Stimulated activated CD4-positive, alpha-beta T cell treated with anti-CD3 and anti-CD28 coated beads, Interleukin-12 subunit alpha, Interleukin-12 subunit beta, amount 100 ng/mL, for 24 hours (primary cell): ENCODE data around the gene ARPIN.
"Not testable (repeated sequence)": the region's sequence is repeated elsewhere in the genome, so short reads cannot be mapped to it uniquely, and the experiment has no call there.

Experiments
- DNase-seq, 2 experiments: peaks; one replicate each; pipeline ENCODE4 v3.0.0-alpha.2; 2020; ENCODE audit warnings: low read depth in 2 of 2

Gene ARPIN

DNA sequence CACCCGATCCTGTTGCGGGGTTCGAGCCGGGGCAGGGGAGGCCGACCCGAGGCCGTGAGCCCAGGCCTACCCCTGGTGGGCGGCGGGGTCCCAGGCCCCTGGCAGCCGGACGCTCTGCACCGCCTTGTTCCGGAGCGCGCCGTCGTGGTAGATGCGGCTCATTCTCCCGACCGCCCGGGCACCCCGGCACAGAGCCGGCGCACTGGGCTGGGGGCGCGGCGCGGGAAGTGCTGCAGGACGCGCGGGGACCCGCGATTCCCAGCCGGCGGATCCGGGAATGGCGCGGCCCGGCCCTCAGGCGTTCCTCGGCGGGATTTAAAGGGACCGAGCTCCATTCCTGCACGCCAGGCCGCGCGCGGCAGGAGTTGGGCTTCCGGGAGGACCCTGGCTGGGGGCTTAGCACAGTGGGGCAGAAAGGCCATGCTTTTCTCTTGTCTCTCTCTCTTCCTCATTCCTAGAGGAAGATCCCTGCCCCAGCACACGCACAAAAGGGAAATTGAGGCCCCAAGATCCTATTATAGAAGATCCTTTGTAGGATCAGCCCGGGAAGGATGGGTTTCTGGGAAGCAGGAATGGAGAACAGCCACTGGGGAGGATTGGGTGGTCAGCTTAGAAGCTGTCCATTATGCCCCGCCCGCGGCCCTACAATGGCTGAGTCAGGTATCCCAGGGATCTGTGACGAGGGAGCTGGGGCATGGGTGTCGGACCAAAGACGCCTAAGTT, at the start of gene ARPIN:
ARPIN (minus strand) TSS at position 279 of the 723 bp plus-strand sequence; CDS start at position 162, 117 bp downstream.
- DNase-seq: no peak

DNA sequence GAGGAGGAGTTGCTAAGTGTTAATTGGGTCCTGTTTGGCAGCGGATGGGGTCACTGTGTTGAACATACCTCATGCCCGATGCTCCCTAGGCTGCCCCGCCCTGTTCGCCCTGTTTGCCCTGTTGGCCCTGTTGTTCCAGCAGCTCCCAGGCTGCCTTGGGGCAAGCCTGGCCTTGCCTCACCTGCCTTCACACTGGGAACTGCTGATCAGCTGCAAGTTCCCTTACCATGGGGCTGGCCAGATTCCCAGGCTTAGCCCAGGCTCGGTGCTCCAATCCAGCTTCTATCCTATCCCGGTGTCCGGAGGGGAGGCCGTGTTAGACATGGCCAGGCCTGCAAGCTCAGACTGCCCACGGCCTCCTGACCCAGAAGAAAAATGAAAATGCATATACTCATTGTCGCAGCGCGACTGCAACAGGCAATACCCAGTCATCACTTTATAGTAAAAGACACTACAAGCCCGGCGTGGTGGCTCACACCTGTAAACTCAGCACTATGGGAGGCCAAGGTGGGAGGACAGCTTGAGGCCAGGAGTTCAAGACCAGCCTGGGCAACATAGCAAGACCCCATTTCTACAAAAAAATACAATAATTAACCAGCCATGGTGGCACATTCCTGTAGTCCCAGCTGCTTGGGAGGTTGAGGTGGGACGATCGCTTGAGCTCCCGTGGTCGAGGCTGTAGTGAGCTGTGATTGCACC, 45.5 kb upstream of the ARPIN start:
- DNase-seq: no peak

DNA sequence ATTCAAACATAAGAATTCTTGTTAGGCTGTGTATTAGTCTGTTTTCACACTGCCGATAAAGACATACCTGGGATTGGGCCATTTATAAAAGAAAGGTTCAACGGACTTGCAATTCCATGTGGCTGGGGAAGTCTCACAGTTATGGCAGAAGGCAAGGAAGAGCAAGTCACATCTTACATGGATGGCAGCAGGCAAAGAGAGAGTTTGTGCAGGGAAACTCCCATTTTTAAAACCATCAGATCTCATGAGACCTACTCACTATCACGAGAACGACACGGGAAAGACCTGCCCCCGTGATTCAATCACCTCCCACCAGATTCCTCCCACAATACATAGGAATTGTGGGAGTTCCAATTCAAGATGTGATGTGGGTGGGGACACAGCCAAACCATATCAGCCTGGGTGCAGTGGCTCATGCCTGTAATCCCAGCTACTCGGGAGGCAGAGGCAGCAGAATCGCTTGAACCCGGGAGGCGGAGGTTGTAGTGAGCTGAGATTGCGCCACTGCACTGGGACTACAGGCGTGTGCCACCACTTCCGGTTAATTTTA, 42.8 kb upstream of the ARPIN start:
- not testable (repeated sequence) for DNase-seq

DNA sequence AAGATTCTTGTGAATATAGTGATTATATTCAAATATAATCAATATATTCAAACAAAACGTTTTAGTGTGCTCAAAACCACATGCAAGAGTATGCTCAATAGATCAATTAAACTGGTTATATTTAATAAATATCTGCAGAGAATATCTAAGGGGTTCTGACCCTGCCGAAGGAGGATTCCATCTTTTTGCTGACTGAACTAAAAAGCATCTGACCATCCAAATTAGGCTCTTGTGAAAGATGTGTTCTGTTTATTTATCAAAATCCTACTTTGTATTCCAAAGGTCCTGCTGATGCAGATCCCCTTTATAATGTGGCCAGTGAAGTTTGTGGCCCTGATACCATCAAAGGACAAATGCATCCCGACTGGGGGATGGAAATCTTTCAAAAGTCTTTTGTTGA, 41.8 kb upstream of the ARPIN start:
- no peak for DNase-seq

DNA sequence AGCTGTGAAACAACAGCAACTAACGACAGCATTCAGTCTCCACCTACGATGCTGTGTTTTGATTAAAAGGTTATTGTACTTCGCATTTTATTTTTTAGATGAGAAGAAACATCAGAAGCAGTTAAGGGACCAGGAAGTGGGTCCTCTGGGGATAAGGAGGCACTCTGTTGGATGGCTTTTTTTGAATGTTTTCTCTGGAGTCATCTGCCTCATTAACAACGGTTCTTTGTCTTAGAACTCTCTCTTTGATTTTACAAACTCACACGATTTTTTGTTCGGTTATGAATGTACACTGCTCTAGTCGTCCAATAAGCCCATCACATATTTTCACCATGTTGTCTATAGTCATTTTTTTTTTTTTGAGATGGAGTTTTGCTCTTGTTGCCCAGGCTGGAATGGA, 36.0 kb upstream of the ARPIN start:
- DNase-seq: no peak

DNA sequence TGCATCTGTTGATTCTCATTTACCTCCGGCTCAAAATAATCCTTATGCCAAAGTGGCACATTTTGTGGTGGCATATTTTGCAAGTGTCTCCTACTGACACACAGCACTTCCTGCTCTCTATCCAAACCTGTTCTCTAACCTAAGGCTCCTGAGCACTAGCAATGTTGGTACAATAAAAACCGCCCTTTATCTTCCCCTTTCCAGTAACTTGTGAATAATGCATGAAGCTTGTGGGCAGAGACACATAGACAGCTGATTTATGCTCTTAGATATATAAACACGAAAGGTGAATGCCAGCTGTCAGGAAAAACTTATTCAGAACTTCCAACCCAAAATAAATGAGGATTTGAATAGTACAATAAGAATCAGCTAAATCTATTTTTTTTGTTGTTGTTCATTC, 34.6 kb upstream of the ARPIN start:
- no peak for DNase-seq

DNA sequence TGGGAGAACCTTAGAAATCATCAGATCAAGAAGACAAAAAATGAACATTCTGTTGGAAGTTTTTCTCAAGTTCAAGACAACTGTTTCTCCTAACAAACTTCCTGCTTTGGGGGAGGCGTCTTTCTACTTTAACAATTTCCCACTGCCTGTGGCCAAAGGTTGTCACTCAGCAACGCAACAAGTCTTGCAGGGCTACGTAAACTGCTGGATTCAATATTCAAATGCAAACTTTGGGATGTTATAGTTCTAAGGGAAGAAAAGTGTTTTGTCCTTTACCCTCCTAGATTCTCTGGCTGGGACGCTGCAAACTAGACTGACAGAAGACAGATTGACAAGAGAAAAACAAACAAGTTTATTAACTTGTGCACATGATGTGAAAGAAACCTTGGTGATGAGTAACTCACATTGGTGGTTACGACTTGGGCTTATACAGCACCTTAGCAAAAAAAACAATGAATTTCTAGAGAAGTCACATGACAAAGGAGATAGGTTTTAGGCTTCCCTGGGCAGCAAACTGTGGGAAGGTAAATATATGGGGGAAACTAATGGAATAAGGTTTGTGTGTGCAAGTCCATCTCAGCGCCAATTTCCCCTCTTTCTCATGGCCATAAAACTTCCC, 34.0 kb upstream of the ARPIN start:
- no peak for DNase-seq

DNA sequence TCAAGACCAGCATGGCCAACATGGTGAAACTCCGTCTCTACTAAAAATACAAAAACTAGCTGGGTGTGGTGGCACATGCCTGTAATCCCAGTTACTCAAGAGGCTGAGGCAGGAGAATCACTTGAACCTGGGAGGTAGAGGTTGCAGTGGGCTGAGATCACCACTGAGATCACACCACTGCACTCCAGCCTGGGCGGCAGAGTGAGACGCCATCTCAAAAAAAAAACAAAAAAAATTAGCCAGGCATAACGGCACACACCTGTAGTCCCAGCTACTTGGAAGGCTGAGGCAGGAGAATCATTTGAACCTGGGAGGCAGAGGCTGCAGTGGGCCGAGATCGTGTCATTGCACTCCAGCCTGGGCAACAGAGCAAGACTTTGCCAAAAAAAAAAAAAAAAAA, 31.0 kb upstream of the ARPIN start:
- DNase-seq: not testable (repeated sequence)

DNA sequence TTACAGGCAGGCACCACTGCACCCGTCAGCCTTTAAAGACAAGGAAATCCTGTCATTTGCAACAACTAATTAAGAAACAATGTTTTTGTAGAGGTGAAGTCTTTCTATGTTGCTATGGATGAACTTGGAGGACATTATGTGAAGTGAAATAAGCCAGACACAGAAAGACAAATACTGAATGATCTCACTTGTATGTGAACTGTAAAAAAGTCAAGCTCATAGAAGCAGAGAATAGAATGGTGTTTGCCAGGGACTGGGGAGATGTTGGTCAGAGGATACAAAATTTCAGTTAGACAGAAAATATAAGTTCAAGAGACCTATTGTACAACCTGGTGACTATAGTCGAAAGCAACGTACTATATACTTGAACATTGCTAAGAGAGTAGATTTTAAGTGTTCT, 27.2 kb upstream of the ARPIN start:
- no peak for DNase-seq

DNA sequence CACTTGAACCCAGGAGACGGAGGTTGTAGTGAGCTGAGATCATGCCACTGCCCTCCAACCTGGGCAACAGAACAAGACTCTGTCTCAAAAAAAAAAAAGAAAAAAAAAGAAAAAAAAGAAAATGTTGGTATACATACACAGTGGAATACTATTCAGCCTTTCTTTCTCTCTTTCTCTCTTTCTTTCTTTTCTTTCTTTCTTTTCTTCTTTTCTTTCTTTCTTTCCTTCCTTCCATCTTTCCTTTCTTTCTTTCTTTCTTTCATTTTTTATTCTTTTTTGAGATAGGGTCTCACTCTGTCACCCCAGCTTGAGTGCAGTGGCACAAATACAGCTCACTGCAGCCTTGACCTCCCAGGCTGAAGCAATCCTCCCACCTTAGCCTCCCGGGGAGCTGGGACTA, 26.6 kb upstream of the ARPIN start:
- DNase-seq: not testable (repeated sequence)

DNA sequence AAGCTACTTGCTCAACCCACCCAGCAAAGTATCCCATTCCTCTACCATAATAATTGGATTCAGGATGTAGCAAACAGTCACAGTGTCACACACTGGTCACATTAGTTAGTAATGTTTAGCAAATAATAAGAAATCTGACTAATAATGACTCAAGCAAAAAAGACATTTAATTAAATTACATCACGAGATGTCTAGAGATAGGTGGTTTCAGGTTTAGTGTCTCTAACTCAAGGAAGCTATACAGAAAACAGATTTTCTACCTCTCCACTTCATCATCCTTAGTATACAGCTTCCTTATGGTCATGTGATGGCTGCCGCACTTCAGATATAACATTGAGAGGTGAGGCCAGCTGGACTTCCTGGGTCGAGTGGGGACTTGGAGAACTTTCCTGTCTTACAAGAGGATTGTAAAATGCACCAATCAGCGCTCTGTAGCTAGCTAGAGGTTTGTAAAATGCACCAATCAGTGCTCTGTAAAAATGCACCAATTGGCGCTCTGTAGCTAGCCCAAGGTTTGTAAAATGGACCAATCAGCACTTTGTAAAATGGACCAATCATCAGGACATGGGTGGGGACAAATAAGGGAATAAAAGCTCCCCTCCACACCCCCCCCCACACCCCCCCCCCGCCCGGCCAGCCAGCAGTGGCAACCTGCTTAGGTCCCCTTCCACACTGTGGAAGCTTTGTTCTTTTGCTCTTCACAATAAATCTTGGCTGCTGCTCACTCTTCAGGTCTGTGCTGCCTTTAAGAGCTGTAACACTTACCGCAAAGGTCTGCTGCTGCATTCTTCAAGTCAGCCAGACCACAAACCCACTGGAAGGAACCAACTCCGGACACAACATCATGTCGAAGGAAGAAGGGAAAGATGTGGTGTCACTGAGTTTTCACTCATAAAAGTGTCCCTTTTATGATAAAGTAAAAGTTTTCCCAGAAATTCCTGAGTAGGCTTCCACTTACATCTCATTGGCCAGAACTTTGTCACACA, 24.9 kb upstream of the ARPIN start:
- DNase-seq: no peak

DNA sequence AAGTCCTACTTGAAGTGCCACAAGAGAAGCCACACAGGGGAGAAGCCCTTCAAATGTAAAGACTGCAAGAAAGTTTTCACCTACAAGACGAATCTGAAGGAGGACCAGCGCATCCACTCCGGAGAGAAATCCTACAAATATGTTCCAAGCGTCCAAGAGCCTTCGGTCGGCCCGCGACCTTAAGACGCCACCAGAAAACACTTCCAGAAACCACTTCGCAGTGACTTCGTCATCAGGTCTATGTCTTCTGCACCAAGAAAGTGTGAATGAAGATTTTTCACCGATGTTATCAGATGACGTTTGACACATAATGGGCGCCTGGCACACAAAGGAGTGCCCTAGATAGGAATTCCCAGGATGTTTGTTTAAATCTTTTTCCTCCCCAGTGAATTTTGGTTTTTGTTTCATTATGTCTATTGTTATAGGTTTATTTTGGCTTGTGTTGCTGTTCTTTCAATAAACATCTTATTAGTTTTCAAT, 24.1 kb upstream of the ARPIN start:
- DNase-seq: no peak

DNA sequence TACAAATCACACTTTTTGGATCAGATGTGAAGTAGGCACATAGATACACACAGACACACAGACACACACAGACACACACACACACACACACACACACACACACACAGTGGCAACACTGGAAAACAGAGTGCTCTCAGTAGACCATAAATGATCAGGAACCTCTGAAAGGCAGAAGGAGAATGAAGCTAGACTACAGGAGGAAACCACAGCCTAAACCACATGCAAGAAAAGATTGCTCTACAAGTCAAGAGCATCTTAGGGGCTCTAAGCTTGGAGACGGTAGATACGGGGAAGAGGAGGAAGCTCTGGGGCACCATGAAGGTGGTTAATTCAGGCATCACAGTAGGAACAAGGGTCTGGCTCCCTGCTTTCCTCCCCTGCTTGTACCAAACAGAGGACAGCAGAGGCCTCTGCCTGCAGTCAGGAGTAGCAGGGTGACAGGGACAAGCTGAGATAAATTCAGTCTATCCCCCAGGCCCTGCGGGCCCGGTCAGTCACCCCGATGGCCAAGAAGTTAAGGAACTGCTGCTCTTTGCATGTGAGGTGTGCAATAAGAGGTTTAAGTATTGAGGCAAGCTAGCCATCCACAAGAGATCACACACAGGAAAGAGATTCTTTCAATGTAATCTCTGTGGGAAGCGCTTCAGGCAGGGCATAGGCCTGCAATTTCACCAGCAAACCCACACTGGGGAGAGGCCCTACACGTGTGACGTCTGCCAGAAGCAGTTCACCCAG, 23.5 kb upstream of the ARPIN start:
- DNase-seq: no peak

DNA sequence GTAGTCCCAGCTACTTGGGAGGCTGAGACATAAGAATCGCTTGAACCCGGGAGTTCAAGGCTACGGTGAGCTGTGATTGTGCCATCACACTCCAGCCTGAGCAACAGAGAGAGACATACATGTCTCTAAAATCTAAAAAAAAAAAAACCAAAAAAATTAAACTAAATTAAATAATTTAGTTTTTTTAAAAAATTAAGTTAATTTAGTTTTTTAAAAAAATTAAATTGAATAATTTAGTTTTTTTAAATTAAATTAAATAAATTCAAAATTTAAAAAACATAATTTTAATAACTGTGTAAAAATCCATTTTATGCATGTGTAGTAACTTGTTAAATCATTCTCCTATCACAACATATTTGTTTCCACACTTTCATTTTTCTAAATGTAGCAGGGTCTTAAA, 20.1 kb upstream of the ARPIN start:
- no peak for DNase-seq

DNA sequence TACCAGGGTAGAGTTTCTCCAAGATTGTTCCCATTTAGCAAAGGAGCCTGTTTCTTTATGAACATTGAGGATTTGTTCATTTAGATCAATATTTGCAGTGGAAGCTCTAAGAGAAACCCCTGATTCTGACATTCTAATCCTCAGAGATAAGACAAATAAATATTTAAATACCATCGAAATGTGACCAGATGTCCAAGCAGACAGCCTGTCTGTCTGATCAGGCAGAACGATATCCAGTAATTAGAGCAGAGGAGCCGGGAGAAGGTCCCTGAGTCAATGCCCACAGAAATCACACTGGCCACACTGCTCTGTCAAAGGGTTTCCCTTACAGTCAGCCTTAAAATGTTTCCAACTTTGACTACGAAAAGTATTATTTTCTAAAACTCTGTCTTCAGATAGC, 15.7 kb upstream of the ARPIN start:
- DNase-seq: no peak

DNA sequence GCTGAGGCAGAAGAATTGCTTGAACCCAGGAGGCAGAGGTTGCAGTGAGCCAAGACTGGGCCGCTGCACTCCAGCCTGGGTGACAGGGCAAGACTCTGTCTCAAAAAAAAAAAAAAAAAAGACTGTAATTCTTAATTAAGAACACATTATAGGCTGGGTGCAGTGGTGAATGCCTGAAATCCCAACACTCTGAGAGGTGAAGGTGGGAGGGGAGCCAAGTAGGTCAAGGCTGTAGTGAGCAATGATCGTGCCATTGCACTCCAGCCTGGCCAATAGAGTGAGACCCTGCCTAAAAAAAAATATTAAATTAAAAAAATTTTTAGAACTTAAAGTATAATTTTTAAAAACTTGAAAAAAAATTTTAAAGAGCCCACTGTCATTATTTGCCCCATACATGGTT, 13.4 kb upstream of the ARPIN start:
- DNase-seq: no peak

DNA sequence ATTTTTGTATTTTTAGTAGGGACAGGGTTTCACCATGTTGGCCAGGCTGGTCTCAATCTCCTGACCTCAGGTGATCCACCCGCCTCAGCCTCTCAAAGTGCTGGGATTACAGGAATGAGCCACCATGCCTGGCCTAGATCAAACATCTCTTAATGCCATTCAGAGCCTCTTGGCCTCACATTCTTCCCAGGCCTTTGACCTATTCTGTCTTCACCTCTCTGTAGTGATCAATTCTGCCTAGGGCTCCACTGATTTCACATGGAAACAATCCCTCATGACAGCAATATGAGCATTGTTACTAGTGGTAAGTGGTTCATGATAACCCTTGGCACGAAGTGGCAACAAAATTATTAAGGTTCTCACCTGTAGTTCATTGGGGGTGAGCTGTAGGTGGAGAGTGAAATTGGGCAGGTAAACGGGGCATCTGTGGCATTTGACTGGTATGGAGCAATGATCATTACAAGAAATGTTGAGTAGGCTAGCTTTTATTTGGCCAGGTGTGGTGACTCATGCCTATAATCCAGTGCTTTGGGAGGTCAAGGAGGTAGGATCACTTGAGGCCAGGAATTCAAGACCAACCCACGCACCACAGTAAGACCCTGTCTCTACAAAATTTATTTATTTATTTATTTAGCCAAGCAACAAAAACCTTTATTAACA, 4.8 kb upstream of the ARPIN start:
- no peak for DNase-seq

DNA sequence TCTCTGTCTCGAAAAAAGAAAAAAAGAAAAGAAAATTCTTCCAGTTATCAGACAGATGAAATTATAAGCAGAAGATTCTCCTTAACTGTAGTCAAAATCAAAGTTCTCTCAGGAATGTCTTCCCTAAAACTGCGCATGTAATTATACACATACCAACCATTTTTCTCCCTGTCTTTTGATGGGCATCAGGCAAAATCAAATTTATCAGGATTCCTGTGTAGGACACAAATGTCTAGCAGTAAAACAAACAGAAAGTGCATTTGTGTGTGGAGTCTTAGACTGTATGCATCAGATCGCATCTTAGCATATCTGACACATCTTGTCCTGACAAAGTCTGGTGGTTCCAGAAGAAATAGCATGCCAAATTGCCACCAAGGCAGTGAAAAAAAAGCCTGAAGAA, 3.9 kb upstream of the ARPIN start:
- DNase-seq: no peak

DNA sequence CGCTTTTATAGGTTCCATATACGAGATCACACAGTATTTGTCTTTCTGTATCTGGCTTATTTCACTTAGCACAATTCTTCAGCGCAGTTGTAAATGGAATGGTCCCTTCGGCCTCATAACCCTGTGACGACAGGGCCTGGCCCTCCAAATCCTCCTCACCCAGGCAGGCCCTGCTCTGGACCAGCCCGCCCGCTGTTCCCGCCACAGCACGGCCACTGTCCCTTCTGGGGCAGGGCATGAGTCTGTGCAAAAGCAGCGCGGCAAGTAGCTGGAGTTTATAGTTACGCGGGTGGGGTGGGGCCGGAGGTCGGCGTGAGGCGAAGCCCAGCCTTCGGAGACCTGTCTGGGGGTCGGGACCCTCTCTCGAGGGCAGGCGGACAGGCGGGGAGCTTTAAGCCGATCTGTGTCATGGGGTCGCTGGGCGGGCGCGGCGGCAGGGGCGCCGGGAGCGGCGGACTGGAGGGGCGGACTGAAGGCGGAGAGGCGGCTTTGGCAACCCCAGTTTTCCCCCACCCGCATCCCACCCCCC, 543 bp downstream of the ARPIN start:
- DNase-seq: no peak
